Measurements from ENCODE around the gene SIGLEC6. TPM values are rescaled to one million over a fixed set of nuclear protein-coding genes. Genes with fewer than 3 reads are reported as not detected.

The SIGLEC6 gene
- total RNA-seq, 1 donor from 2014 or later: 28.7 TPM

DNA sequence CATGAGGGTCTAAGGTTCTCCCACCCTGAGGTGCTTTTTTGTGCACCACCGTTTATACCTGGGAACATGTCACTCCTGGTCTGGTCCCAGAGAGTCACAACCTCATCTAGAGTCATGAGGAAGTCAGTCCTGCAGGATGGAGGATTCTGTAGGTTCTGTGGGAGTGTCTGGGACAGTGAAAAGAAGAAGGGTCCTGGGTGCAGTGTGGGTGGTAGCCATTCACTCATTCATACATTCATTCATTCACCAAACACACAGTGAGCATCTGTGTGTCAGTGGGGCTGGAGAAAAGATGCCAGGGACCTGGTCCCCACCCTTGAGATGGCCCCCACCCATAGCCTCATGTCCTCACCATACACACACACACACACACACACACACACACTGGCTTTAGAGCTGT, 61.8 kb downstream of the SIGLEC6 start:
- no peak for ATAC-seq (ENCODE audit: low read depth)
- Mint-ChIP-seq H3K27ac (no peak overlapping the region), H3K36me3 (ENCODE audit: low read depth) (no peaks in the 10 kb centered on the region), H3K27me3 (peaks cover 21% of the 10 kb centered on the region), H3K4me1 (peaks cover 8% of the 10 kb centered on the region), H3K4me3 (no peak overlapping the region), H3K9me3 (no peaks in the 10 kb centered on the region)
- intact Hi-C loops (cut with micrococcal nuclease): no loop called here
- DNase-seq: no peak
- POLR2A ChIA-PET: no interaction called here
- TF ChIP-seq, protein P1, sequence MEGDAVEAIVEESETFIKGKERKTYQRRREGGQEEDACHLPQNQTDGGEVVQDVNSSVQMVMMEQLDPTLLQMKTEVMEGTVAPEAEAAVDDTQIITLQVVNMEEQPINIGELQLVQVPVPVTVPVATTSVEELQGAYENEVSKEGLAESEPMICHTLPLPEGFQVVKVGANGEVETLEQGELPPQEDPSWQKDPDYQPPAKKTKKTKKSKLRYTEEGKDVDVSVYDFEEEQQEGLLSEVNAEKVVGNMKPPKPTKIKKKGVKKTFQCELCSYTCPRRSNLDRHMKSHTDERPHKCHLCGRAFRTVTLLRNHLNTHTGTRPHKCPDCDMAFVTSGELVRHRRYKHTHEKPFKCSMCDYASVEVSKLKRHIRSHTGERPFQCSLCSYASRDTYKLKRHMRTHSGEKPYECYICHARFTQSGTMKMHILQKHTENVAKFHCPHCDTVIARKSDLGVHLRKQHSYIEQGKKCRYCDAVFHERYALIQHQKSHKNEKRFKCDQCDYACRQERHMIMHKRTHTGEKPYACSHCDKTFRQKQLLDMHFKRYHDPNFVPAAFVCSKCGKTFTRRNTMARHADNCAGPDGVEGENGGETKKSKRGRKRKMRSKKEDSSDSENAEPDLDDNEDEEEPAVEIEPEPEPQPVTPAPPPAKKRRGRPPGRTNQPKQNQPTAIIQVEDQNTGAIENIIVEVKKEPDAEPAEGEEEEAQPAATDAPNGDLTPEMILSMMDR (IDR thresholded peaks at IDR 0.05): no peak
- CTCF ChIA-PET: interaction anchor here (0.6 to 11.8 kb wide), 2 partner anchors 142 to 189 kb away, joined by 3 to 414 read pairs; no protein-coding TSS in a partner anchor

DNA sequence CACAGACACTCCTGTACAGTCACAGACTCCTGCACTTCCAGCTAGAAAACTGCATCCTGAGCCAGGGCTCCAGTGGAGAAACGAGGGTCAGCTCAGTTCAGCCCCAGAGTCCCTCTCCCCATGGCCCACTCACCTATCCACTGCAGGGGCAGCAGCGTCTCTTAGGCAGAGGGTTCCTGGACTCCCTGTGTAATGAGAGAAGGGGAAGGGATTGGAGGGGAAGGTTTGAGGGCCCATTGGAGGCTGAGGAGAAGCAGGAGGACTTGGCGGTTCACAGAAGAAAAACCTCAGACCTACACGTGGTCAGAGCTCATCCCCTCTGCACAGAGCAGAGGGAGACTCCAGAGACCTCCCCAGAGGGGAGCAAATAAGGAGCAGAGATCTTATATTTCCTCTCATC, 62.3 kb downstream of the SIGLEC6 start:
- DNase-seq: no peak

GRCh38 chr19:51468545-51468920, 62.9 kb downstream of the SIGLEC6 start:
- intact Hi-C loops (cut with micrococcal nuclease): no loop called here
- no peak for ATAC-seq (ENCODE audit: low read depth)
- H3K4me1 Mint-ChIP-seq: peaks cover 6% of the 10 kb centered on the region
- no peaks in the 10 kb centered on the region for H3K36me3 Mint-ChIP-seq (ENCODE audit: low read depth)
- no peak for DNase-seq
- ChIA-PET POLR2A (no interaction called here), CTCF (interaction anchor here (11.8 kb wide), 1 partner anchor 190 kb away, joined by 414 read pairs; no protein-coding TSS in a partner anchor)
- H3K27me3 Mint-ChIP-seq: peaks cover 25% of the 10 kb centered on the region
- no peak overlapping the region for H3K4me3 Mint-ChIP-seq
- no peaks in the 10 kb centered on the region for H3K9me3 Mint-ChIP-seq
- TF ChIP-seq, protein P1 (IDR thresholded peaks at IDR 0.05): no peak
- H3K27ac Mint-ChIP-seq: no peak overlapping the region

More for the DNA sequence above, 62.3 kb downstream of the SIGLEC6 start:
- no peak for ATAC-seq (ENCODE audit: low read depth)
- ChIA-PET POLR2A (no interaction called here), CTCF (interaction anchor here (0.6 to 11.8 kb wide), 2 partner anchors 141 to 189 kb away, joined by 3 to 414 read pairs; no protein-coding TSS in a partner anchor)
- Mint-ChIP-seq H3K9me3 (no peaks in the 10 kb centered on the region), H3K4me1 (peaks cover 8% of the 10 kb centered on the region), H3K27ac (no peak overlapping the region), H3K4me3 (no peak overlapping the region), H3K27me3 (peaks cover 24% of the 10 kb centered on the region), H3K36me3 (ENCODE audit: low read depth) (no peaks in the 10 kb centered on the region)
- TF ChIP-seq, protein P1 (IDR thresholded peaks at IDR 0.05): no peak
- intact Hi-C loops (cut with micrococcal nuclease): no loop called here

GRCh38 chr19:51467864-51468544, 63.5 kb downstream of the SIGLEC6 start:
- H3K36me3 Mint-ChIP-seq (ENCODE audit: low read depth): no peaks in the 10 kb centered on the region
- peaks cover 3% of the 10 kb centered on the region for H3K4me1 Mint-ChIP-seq
- no peak overlapping the region for H3K4me3 Mint-ChIP-seq
- POLR2A ChIA-PET: no interaction called here
- no peak for ATAC-seq (ENCODE audit: low read depth)
- no peak overlapping the region for H3K27ac Mint-ChIP-seq
- intact Hi-C loops (cut with micrococcal nuclease): no loop called here
- peaks cover 29% of the 10 kb centered on the region for H3K27me3 Mint-ChIP-seq
- TF ChIP-seq, protein P1 (IDR thresholded peaks at IDR 0.05): no peak
- CTCF ChIA-PET: interaction anchor here (1.2 to 11.8 kb wide), 2 partner anchors 10 to 190 kb away, joined by 3 to 414 read pairs; partner anchors contain the start of gene CEACAM18
- H3K9me3 Mint-ChIP-seq: no peaks in the 10 kb centered on the region
- no peak for DNase-seq

Other genes starting within 250 kb of the SIGLEC6 start
- not detected in 2 replicates for gene IGLON5, start 220.0 kb downstream of the SIGLEC6 start, total RNA-seq
- gene VSIG10L, start 189.5 kb downstream of the SIGLEC6 start, total RNA-seq: 0.95 and 0.98 TPM in 2 replicates
- gene ETFB, start 165.3 kb downstream of the SIGLEC6 start, total RNA-seq: 43.8 and 49.0 TPM in 2 replicates
- gene CLDND2, start 162.7 kb downstream of the SIGLEC6 start, total RNA-seq: 2.2 TPM in 1 of 2 replicates, not detected in the other
- gene NKG7, start 159.0 kb downstream of the SIGLEC6 start, total RNA-seq: 1.6 and 2.1 TPM in 2 replicates
- gene LIM2, start 143.7 kb downstream of the SIGLEC6 start, total RNA-seq: not detected in 2 replicates
- gene C19orf84, start 141.1 kb downstream of the SIGLEC6 start, total RNA-seq: 0.17 TPM in 1 of 2 replicates, not detected in the other
- 50.3 and 52.2 TPM in 2 replicates for gene SIGLEC10, start 114.0 kb downstream of the SIGLEC6 start, total RNA-seq
- gene SIGLEC8, start 73.2 kb downstream of the SIGLEC6 start, total RNA-seq: not detected in 2 replicates
- not detected in 2 replicates for gene CEACAM18, start 53.1 kb downstream of the SIGLEC6 start, total RNA-seq
- gene SIGLEC12, start 29.9 kb downstream of the SIGLEC6 start, total RNA-seq: not detected in 2 replicates
- gene ZNF175, start 39.6 kb upstream of the SIGLEC6 start, total RNA-seq: 20.6 and 23.6 TPM in 2 replicates
- 0.22 TPM in 1 of 2 replicates, not detected in the other for gene SIGLEC5, start 98.7 kb upstream of the SIGLEC6 start, total RNA-seq
- 10.5 and 12.8 TPM in 2 replicates for gene SIGLEC14, start 115.2 kb upstream of the SIGLEC6 start, total RNA-seq
- gene SPACA6, start 161.7 kb upstream of the SIGLEC6 start, total RNA-seq: 3.2 and 3.3 TPM in 2 replicates
- gene HAS1, start 192.3 kb upstream of the SIGLEC6 start, total RNA-seq: not detected in 2 replicates
- gene FPR1, start 220.2 kb upstream of the SIGLEC6 start, total RNA-seq: 0.49 TPM in 1 of 2 replicates, not detected in the other
- 0.12 TPM in 1 of 2 replicates, not detected in the other for gene FPR2, start 229.5 kb upstream of the SIGLEC6 start, total RNA-seq

Data from activated B cell treated with CpG ODN at 0.5 μM for 24 hours (primary cell).